PC-3 (cell line): Measurements from ENCODE around the gene SLC1A6. TPM values are rescaled to one million over a fixed set of nuclear protein-coding genes. Genes with fewer than 3 reads are reported as not detected.

Source experiments
- ATAC-seq: fragments of 200-7000 bp; cut with Tn5 transposase; 2 replicates; pipeline ENCODE4 v1.9.1; 2020; ENCODE audit warnings: mild to moderate bottlenecking, moderate library complexity
- BruUV-seq: library from RNA; stranded (reverse); fragments of 400-500 nt; replicated peaks from 2 replicates; lab custom pipeline; 2021; lab: Mats Ljungman, UMichigan
- CTCF ChIA-PET: fragments of 300-600 bp; sonication (Branson Sonifier 250); formaldehyde crosslinking; loops from one replicate; lab custom pipeline; 2022; ENCODE audit warnings: antibody characterized with exemption; lab: Charles Lee
- POLR2A ChIA-PET: fragments of 300-600 bp; sonication (Branson Sonifier 250); formaldehyde crosslinking; loops from one replicate; lab custom pipeline; 2022; ENCODE audit warnings: antibody characterized with exemption; ENCODE audit not compliant: unreplicated experiment; lab: Charles Lee
- DNase-seq: peaks from one replicate; pipeline ENCODE4 v3.0.0-alpha.2; 2015
- H2AFZ ChIP-seq: fragments of 300-600 bp; sonication (generic); 2 replicates; pipeline ENCODE4 v1.6.0; 2016; ENCODE audit warnings: antibody characterized with exemption, low read length
- H3F3A ChIP-seq: fragments of 300-600 bp; sonication (generic); one replicate; pipeline ENCODE4 v1.6.0; 2017; ENCODE audit warnings: antibody characterized with exemption, low read length, control low read depth, mild to moderate bottlenecking; ENCODE audit not compliant: unreplicated experiment
- H3K27ac ChIP-seq: fragments of 300-600 bp; sonication (generic); 2 replicates; pipeline ENCODE4 v1.5.1; 2016; ENCODE audit warnings: mild to moderate bottlenecking, low read length
- H3K27me3 ChIP-seq: fragments of 300-600 bp; sonication (generic); 2 replicates; pipeline ENCODE4 v1.6.1; 2016; ENCODE audit warnings: low read length, mixed read lengths
- H3K36me3 ChIP-seq: fragments of 300-600 bp; sonication (generic); 2 replicates; pipeline ENCODE4 v1.6.1; 2016; ENCODE audit warnings: low read depth, mixed run types, low read length, mixed read lengths
- H3K4me1 ChIP-seq: fragments of 300-600 bp; sonication (generic); 2 replicates; pipeline ENCODE4 v1.5.1; 2016; ENCODE audit warnings: low read length; ENCODE audit not compliant: insufficient read depth
- H3K4me2 ChIP-seq: fragments of 300-600 bp; sonication (generic); 2 replicates; pipeline ENCODE4 v1.6.0; 2016; ENCODE audit warnings: low read length
- H3K4me3 ChIP-seq: fragments of 300-600 bp; sonication (generic); 2 replicates; pipeline ENCODE4 v1.5.1; 2016; ENCODE audit warnings: mild to moderate bottlenecking, low read length, mixed read lengths
- H3K79me2 ChIP-seq: fragments of 300-600 bp; sonication (generic); 2 replicates; pipeline ENCODE4 v1.6.1; 2017; ENCODE audit warnings: low read length, mixed read lengths
- H3K9ac ChIP-seq: fragments of 300-600 bp; sonication (generic); 2 replicates; pipeline ENCODE4 v1.6.0; 2016; ENCODE audit warnings: mild to moderate bottlenecking, low read length
- H3K9me2 ChIP-seq: fragments of 300-600 bp; sonication (generic); replicated peaks from 2 replicates; pipeline ENCODE4 v1.6.1; 2016; ENCODE audit warnings: mixed run types, low read length, mixed read lengths
- H3K9me3 ChIP-seq: fragments of 300-600 bp; sonication (generic); 2 replicates; pipeline ENCODE4 v1.6.1; 2016; ENCODE audit warnings: low read length, mixed read lengths
- H4K20me1 ChIP-seq: fragments of 300-600 bp; sonication (generic); 2 replicates; pipeline ENCODE4 v1.6.1; 2016; ENCODE audit warnings: low read length, mixed read lengths
- CTCF ChIP-seq: fragments of 300-600 bp; sonication (generic); conservative IDR thresholded peaks from 2 replicates; pipeline ENCODE4 v1.5.1; 2017; ENCODE audit warnings: antibody characterized with exemption, low read depth, mild to moderate bottlenecking, low read length
- EZH2 ChIP-seq: fragments of 300-600 bp; sonication (generic); IDR thresholded peaks from one replicate; pipeline ENCODE4 v1.6.1; 2017; ENCODE audit warnings: antibody characterized with exemption, mild to moderate bottlenecking, low read length; ENCODE audit not compliant: unreplicated experiment
- EZH2phosphoT487 ChIP-seq: fragments of 300-600 bp; sonication (generic); IDR thresholded peaks from 2 replicates; pipeline ENCODE4 v1.6.1; 2018; ENCODE audit warnings: mild to moderate bottlenecking, antibody characterized with exemption, low read length, borderline replicate concordance
- intact Hi-C: fragments of 100-400 bp; cut with micrococcal nuclease; formaldehyde crosslinking; loops from 2 replicates; pipeline ENCODE4 v1.9.0; 2023
- total RNA-seq: library from RNA; depleted of rRNA; stranded (reverse); fragments of >200 nt; gene quantifications from 2 replicates; pipeline ENCODE4 v1.2.3, GENCODE V29; 2014

SLC1A6 gene
- total RNA-seq, 1 experiment from 2014 or later = 4.4 TPM

GRCh38 chr19:14968247-14968646 is 11.4 kb downstream of the SLC1A6 start:
- Histone ChIP-seq H3K27ac (no peak overlapping the region), H4K20me1 (no peaks in the 10 kb centered on the region), H2AFZ (no peak overlapping the region), H3K79me2 (no peaks in the 10 kb centered on the region), H3K4me1 (no peaks in the 10 kb centered on the region), H3K9ac (no peak overlapping the region), H3K9me2 (no peaks in the 10 kb centered on the region), H3K4me3 (no peak overlapping the region), H3K9me3 (no peaks in the 10 kb centered on the region), H3K27me3 (no peaks in the 10 kb centered on the region), H3K36me3 (no peaks in the 10 kb centered on the region), H3F3A (no peaks in the 10 kb centered on the region), H3K4me2 (no peak overlapping the region)
- TF ChIP-seq EZH2phosphoT487 = no peak
- no peak for TF ChIP-seq CTCF
- TF ChIP-seq EZH2 = no peak
- intact Hi-C loops = no loop called here
- DNase-seq = no peak
- CTCF ChIA-PET = no interaction called here
- no peak for ATAC-seq
- no TSS peak for BruUV-seq
- POLR2A ChIA-PET = no interaction called here

- Histone ChIP-seq H3K9ac (no peak overlapping the region), H3F3A (no peaks in the 10 kb centered on the region), H3K36me3 (no peaks in the 10 kb centered on the region), H3K4me2 (no peak overlapping the region), H3K27me3 (no peaks in the 10 kb centered on the region), H3K4me1 (no peaks in the 10 kb centered on the region), H3K79me2 (no peaks in the 10 kb centered on the region), H3K4me3 (no peak overlapping the region), H3K27ac (no peak overlapping the region), H2AFZ (no peak overlapping the region), H4K20me1 (no peaks in the 10 kb centered on the region), H3K9me2 (no peaks in the 10 kb centered on the region), H3K9me3 (peaks cover 28% of the 10 kb centered on the region)
- ChIA-PET POLR2A (no interaction called here), CTCF (no interaction called here)
- DNase-seq (no peak), ATAC-seq (no peak)
- TF ChIP-seq EZH2phosphoT487 (no peak), CTCF (no peak), EZH2 (no peak)
- intact Hi-C loops = no loop called here
- BruUV-seq = no TSS peak
These were observed 17.5 kb downstream of the SLC1A6 start for GRCh38 chr19:14961956-14962685.

GRCh38 chr19:14959263-14959662 is 20.4 kb downstream of the SLC1A6 start:
- H3K27ac ChIP-seq = no peak overlapping the region
- no peak overlapping the region for H3K4me2 ChIP-seq
- intact Hi-C loops = no loop called here
- no peaks in the 10 kb centered on the region for H3F3A ChIP-seq
- no peak overlapping the region for H3K9ac ChIP-seq
- DNase-seq = no peak
- CTCF ChIA-PET = no interaction called here
- no peak for ATAC-seq
- H3K36me3 ChIP-seq = no peaks in the 10 kb centered on the region
- no peaks in the 10 kb centered on the region for H3K27me3 ChIP-seq
- BruUV-seq = no TSS peak
- no peaks in the 10 kb centered on the region for H3K9me2 ChIP-seq
- H2AFZ ChIP-seq = no peak overlapping the region
- no peaks in the 10 kb centered on the region for H3K4me1 ChIP-seq
- no peak overlapping the region for H3K4me3 ChIP-seq
- no peak for TF ChIP-seq EZH2phosphoT487
- TF ChIP-seq EZH2 = no peak
- no peak for TF ChIP-seq CTCF
- POLR2A ChIA-PET = no interaction called here
- H3K9me3 ChIP-seq = peaks cover 29% of the 10 kb centered on the region
- H3K79me2 ChIP-seq = no peaks in the 10 kb centered on the region
- H4K20me1 ChIP-seq = no peaks in the 10 kb centered on the region
